ENCODE measurements around the gene EOLA1. TPM values are rescaled to one million over a fixed set of nuclear protein-coding genes. Genes with fewer than 3 reads are reported as not detected.

EOLA1 gene
- total RNA-seq, 1 experiment from 2014 or later = 7.9 TPM

GRCh38 chrX:149516604-149517003 is 24.2 kb upstream of the EOLA1 start:
- no peaks in the 10 kb centered on the region for H4K20me1 ChIP-seq (ENCODE audit: control insufficient read depth, insufficient read depth, insufficient read length)
- H3K36me3 Mint-ChIP-seq (ENCODE audit: insufficient read depth in 1 of 3, low read depth in 3 of 3) = peaks cover 3 to 17% (median 10%) of the 10 kb centered on the region in 3 experiments; a peak in 6 of 7 replicates
- H3K27ac ChIP-seq (ENCODE audit: insufficient read length, low read depth, low read length) = no peak overlapping the region
- H3K27me3 Mint-ChIP-seq (ENCODE audit: low read depth) = peaks cover 1% of the 10 kb centered on the region; the same call in 1 of the 2 replicates
- no peak overlapping the region for H3K9ac ChIP-seq (ENCODE audit: extremely low read depth, insufficient read length, low read length)
- TF ChIP-seq CTCF (conservative IDR thresholded peaks at IDR 0.05) = no peak
- H3K79me1 ChIP-seq (ENCODE audit: insufficient read depth, low read depth, low read length, poor library complexity, severe bottlenecking) = no peaks in the 10 kb centered on the region
- no peak overlapping the region for H3T11ph ChIP-seq (ENCODE audit: low read length)
- H3K9me3 ChIP-seq (ENCODE audit: control insufficient read depth, low read depth, low read length) = peaks cover 22% of the 10 kb centered on the region
- H4K5ac ChIP-seq (ENCODE audit: insufficient read length, low read depth, low read length) = no peak overlapping the region
- H3K4me2 ChIP-seq (ENCODE audit: insufficient read depth, insufficient read length, low read length) = no peak overlapping the region
- no peak overlapping the region for H2BK15ac ChIP-seq (ENCODE audit: low read depth, low read length)
- H3K14ac ChIP-seq (ENCODE audit: insufficient read depth, low read length) = no peak overlapping the region
- H2BK5ac ChIP-seq (ENCODE audit: insufficient read length, low read length) = no peak overlapping the region
- H3K4me3 Mint-ChIP-seq = no peak overlapping the region
- peaks cover 15 to 16% of the 10 kb centered on the region in 2 experiments for H3K4me1 Mint-ChIP-seq
- no peak overlapping the region for H3K23ac ChIP-seq (ENCODE audit: insufficient read length, low read depth, low read length)
- H3K9me3 Mint-ChIP-seq = peaks cover 74 to 77% of the 10 kb centered on the region in 2 experiments
- no peak overlapping the region for H2BK120ac ChIP-seq (ENCODE audit: low read depth, low read length, poor library complexity, severe bottlenecking)
- no peaks in the 10 kb centered on the region for H3K23me2 ChIP-seq (ENCODE audit: insufficient read length, low read depth, low read length, poor library complexity, severe bottlenecking)
- H3K4me1 ChIP-seq (ENCODE audit: insufficient read depth, low read length) = no peaks in the 10 kb centered on the region
- no peak overlapping the region for H4K8ac ChIP-seq (replicated peaks; ENCODE audit: insufficient read length, low read depth, low read length)
- no peak overlapping the region for H3K4ac ChIP-seq (ENCODE audit: low read depth, low read length)
- H3K79me2 ChIP-seq (ENCODE audit: insufficient read depth, low read length) = no peaks in the 10 kb centered on the region
- H3K18ac ChIP-seq (ENCODE audit: insufficient read length, low read depth, low read length) = no peak overlapping the region
- no peak for DNase-seq
- H2AK5ac ChIP-seq (ENCODE audit: insufficient read length, low read length) = no peak overlapping the region
- no CpG with 5 or more reads among the region's 2 CpGs for WGBS (ENCODE audit: extremely low coverage, insufficient read length, low lambda C conversion rate)
- H3K27ac Mint-ChIP-seq = no peak overlapping the region
- no peak overlapping the region for H4K91ac ChIP-seq (ENCODE audit: insufficient read length, low read depth, low read length)
- H2AFZ ChIP-seq (ENCODE audit: low read length) = no peak overlapping the region
- no peak overlapping the region for H3K56ac ChIP-seq (ENCODE audit: insufficient read length, low read depth, low read length)
- no peaks in the 10 kb centered on the region for H3K27me3 ChIP-seq (ENCODE audit: insufficient read depth, low read length)
- no peak overlapping the region for H2BK12ac ChIP-seq (ENCODE audit: insufficient read length, low read depth, low read length)
- no peak overlapping the region for H2BK20ac ChIP-seq (ENCODE audit: low read depth, low read length, poor library complexity, severe bottlenecking)

Measured in H9 (cell line).